Gastrocnemius medialis (tissue), 4 donors: Measurements from ENCODE around the gene BEND3.

Source experiments
- POLR2A ChIP-seq, 2 donors: fragments of 450-650 bp; IDR thresholded peaks; one replicate each; pipeline ENCODE4 v1.6.1; 2017; ENCODE audit warnings: antibody characterized with exemption in 2 of 2, mild to moderate bottlenecking in 2 of 2, moderate library complexity in 2 of 2
- TF ChIP-seq, protein P1 (sequence below), 5 experiments: fragments of 450-650 bp in 3 of 5; fragments of 200-600 bp in 2 of 5; sonication (generic) in 2 of 5; IDR thresholded peaks in 4 of 5; conservative IDR thresholded peaks in 1 of 5; 1 replicate in 4 of 5; 2 replicates in 1 of 5; pipeline ENCODE4 v1.5.1; 2016 to 2019; ENCODE audit warnings: antibody characterized with exemption in 5 of 5, mild to moderate bottlenecking in 3 of 5, moderate library complexity in 3 of 5

- TF ChIP-seq, protein P1, sequence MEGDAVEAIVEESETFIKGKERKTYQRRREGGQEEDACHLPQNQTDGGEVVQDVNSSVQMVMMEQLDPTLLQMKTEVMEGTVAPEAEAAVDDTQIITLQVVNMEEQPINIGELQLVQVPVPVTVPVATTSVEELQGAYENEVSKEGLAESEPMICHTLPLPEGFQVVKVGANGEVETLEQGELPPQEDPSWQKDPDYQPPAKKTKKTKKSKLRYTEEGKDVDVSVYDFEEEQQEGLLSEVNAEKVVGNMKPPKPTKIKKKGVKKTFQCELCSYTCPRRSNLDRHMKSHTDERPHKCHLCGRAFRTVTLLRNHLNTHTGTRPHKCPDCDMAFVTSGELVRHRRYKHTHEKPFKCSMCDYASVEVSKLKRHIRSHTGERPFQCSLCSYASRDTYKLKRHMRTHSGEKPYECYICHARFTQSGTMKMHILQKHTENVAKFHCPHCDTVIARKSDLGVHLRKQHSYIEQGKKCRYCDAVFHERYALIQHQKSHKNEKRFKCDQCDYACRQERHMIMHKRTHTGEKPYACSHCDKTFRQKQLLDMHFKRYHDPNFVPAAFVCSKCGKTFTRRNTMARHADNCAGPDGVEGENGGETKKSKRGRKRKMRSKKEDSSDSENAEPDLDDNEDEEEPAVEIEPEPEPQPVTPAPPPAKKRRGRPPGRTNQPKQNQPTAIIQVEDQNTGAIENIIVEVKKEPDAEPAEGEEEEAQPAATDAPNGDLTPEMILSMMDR (IDR thresholded peaks at IDR 0.05 in 4 of 5, conservative IDR thresholded peaks at IDR 0.05 in 1 of 5) = no peak
- TF ChIP-seq POLR2A (IDR thresholded peaks at IDR 0.05) = no peak
These were observed 95.1 kb downstream of the BEND3 start for GRCh38 chr6:107020239-107020638.
